Measurements from ENCODE around the gene CREBBP.

Gene CREBBP

DNA sequence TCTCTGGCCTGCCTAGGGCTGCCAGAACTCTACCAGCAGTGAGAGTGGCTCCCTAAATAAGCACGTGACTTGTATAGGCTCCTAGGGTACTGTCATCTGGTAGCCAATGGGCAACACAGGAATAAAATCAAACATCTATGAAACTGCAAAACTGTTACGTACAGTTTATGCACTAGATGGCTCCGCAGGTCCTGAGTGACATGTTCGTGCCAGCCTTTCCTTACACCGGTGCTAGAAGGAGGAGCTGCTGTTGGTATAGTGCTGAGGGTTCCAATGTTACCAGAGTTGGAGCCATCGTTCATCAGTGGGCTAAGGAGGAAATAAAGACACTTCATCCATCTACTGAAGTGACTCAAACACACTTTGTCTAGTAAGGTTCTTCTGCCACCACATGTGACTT is 99.9 kb downstream of the CREBBP start:
- no peak overlapping the region for H3K14ac ChIP-seq (ENCODE audit: low read length)
- no peak overlapping the region for H3K4me2 ChIP-seq (ENCODE audit: low read length)
- H3K36me3 ChIP-seq (ENCODE audit: control insufficient read depth in 1 of 2, insufficient read depth in 2 of 2, low read length in 2 of 2): peaks cover 30 to 46% of the 10 kb centered on the region in 2 experiments
- no peak overlapping the region for H3K27ac ChIP-seq (ENCODE audit: low read depth, low read length)
- no peak overlapping the region for H4K12ac ChIP-seq (ENCODE audit: low read depth, low read length)
- WGBS (ENCODE audit: extremely low coverage, insufficient coverage, insufficient read length): no CpG with 5 or more reads among the region's 6 CpGs
- H2BK5ac ChIP-seq (ENCODE audit: low read depth, low read length, poor library complexity): no peak overlapping the region
- H3K79me1 ChIP-seq (ENCODE audit: low read length): no peaks in the 10 kb centered on the region
- no peak overlapping the region for H4K8ac ChIP-seq (ENCODE audit: low read depth, low read length)
- H3K9me3 ChIP-seq (ENCODE audit: insufficient read depth, low read depth, low read length): no peaks in the 10 kb centered on the region
- H3K4me1 ChIP-seq (ENCODE audit: control insufficient read depth in 1 of 2, insufficient read depth in 2 of 2, low read length in 2 of 2): no peaks in the 10 kb centered on the region
- no peak overlapping the region for H2BK12ac ChIP-seq (ENCODE audit: low read length)
- H3K23ac ChIP-seq (ENCODE audit: low read length): no peak overlapping the region
- H2AK5ac ChIP-seq (ENCODE audit: low read length): no peak overlapping the region
- no peaks in the 10 kb centered on the region for H3K79me2 ChIP-seq (ENCODE audit: control insufficient read depth, insufficient read depth, low read length, poor library complexity)
- H3K18ac ChIP-seq (ENCODE audit: low read length): no peak overlapping the region
- H2AFZ ChIP-seq (ENCODE audit: insufficient read depth, low read length, poor library complexity): no peak overlapping the region
- H3K4ac ChIP-seq (ENCODE audit: low read depth, low read length): no peak overlapping the region
- no peak overlapping the region for H3K9ac ChIP-seq (ENCODE audit: low read length)
- DNase-seq: no peak
- H3K27me3 ChIP-seq (ENCODE audit: insufficient read depth, low read length): no peaks in the 10 kb centered on the region
- no peak overlapping the region for H4K91ac ChIP-seq (ENCODE audit: low read depth, low read length)
- H3K4me3 ChIP-seq (ENCODE audit: low read depth, low read length): no peak overlapping the region
- no peak overlapping the region for H2BK120ac ChIP-seq (ENCODE audit: insufficient read depth, low read length, poor library complexity)

DNA sequence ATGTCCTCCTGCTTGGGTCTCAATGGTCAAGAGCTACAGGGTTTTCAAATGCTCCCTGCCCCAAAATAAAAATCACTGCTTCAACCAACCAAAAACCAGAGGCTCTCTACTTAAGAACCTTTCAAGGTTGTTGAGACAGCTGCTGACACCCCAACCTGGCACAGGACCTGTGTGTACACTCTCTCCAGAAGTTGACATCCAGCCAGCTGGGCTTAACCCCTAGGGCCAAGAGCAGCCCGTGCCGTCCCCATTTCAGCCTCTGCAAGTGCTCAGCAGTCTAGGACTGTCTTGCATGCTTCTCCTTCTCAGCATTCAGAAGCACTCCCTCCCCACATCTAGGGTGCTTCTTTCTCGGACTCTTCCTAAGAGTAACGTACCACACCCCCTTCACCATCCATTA is 104.2 kb downstream of the CREBBP start:
- H3K4me3 ChIP-seq (ENCODE audit: low read depth, low read length): no peak overlapping the region
- H3K36me3 ChIP-seq (ENCODE audit: control insufficient read depth in 1 of 2, insufficient read depth in 2 of 2, low read length in 2 of 2): peaks cover 39 to 49% of the 10 kb centered on the region in 2 experiments
- no CpG with 5 or more reads among the region's 4 CpGs for WGBS (ENCODE audit: extremely low coverage, insufficient coverage, insufficient read length)
- H3K9ac ChIP-seq (ENCODE audit: low read length): no peak overlapping the region
- no peaks in the 10 kb centered on the region for H3K27me3 ChIP-seq (ENCODE audit: insufficient read depth, low read length)
- no peaks in the 10 kb centered on the region for H3K79me2 ChIP-seq (ENCODE audit: control insufficient read depth, insufficient read depth, low read length, poor library complexity)
- no peak overlapping the region for H3K27ac ChIP-seq (ENCODE audit: low read depth, low read length)
- H2BK5ac ChIP-seq (ENCODE audit: low read depth, low read length, poor library complexity): no peak overlapping the region
- no peak overlapping the region for H2AFZ ChIP-seq (ENCODE audit: insufficient read depth, low read length, poor library complexity)
- H4K91ac ChIP-seq (ENCODE audit: low read depth, low read length): no peak overlapping the region
- no peak overlapping the region for H2AK5ac ChIP-seq (ENCODE audit: low read length)
- no peak overlapping the region for H2BK12ac ChIP-seq (ENCODE audit: low read length)
- H3K23ac ChIP-seq (ENCODE audit: low read length): no peak overlapping the region
- DNase-seq: no peak
- no peak overlapping the region for H4K12ac ChIP-seq (ENCODE audit: low read depth, low read length)
- H3K79me1 ChIP-seq (ENCODE audit: low read length): no peaks in the 10 kb centered on the region
- no peak overlapping the region for H4K8ac ChIP-seq (ENCODE audit: low read depth, low read length)
- no peak overlapping the region for H3K18ac ChIP-seq (ENCODE audit: low read length)
- no peaks in the 10 kb centered on the region for H3K4me1 ChIP-seq (ENCODE audit: control insufficient read depth in 1 of 2, insufficient read depth in 2 of 2, low read length in 2 of 2)
- H2BK120ac ChIP-seq (ENCODE audit: insufficient read depth, low read length, poor library complexity): no peak overlapping the region
- H3K4ac ChIP-seq (ENCODE audit: low read depth, low read length): no peak overlapping the region
- no peak overlapping the region for H3K14ac ChIP-seq (ENCODE audit: low read length)
- H3K9me3 ChIP-seq (ENCODE audit: insufficient read depth, low read depth, low read length): no peaks in the 10 kb centered on the region
- no peak overlapping the region for H3K4me2 ChIP-seq (ENCODE audit: low read length)

DNA sequence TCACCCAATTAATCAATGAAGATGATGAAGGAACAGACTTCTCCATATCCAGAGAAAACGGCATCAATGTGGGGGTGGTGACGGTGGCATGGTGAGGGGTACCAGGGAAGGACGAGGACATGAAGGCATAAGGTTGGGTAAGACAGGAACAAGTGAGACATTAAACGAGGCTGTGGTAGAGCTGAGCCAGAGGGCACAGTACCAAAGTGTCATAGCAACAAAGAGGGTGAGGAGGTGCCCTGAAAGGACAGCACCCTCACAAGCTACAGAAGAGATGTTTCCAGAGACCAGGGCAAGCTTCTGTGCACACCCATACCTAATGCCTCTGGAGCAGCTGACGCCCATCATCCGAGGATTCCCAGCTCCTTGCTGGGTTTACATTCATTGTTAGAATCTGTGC is 105.7 kb downstream of the CREBBP start:
- no peak overlapping the region for H3K4me2 ChIP-seq (ENCODE audit: low read length)
- H3K4me1 ChIP-seq (ENCODE audit: control insufficient read depth in 1 of 2, insufficient read depth in 2 of 2, low read length in 2 of 2): no peaks in the 10 kb centered on the region
- H3K18ac ChIP-seq (ENCODE audit: low read length): no peak overlapping the region
- H3K4ac ChIP-seq (ENCODE audit: low read depth, low read length): no peak overlapping the region
- H2BK5ac ChIP-seq (ENCODE audit: low read depth, low read length, poor library complexity): no peak overlapping the region
- WGBS (ENCODE audit: extremely low coverage, insufficient coverage, insufficient read length): no CpG with 5 or more reads among the region's 6 CpGs
- H3K36me3 ChIP-seq (ENCODE audit: control insufficient read depth in 1 of 2, insufficient read depth in 2 of 2, low read length in 2 of 2): peaks cover 46 to 51% of the 10 kb centered on the region in 2 experiments
- no peak overlapping the region for H4K8ac ChIP-seq (ENCODE audit: low read depth, low read length)
- no peak overlapping the region for H3K9ac ChIP-seq (ENCODE audit: low read length)
- no peaks in the 10 kb centered on the region for H3K9me3 ChIP-seq (ENCODE audit: insufficient read depth, low read depth, low read length)
- no peak overlapping the region for H4K12ac ChIP-seq (ENCODE audit: low read depth, low read length)
- no peak overlapping the region for H3K27ac ChIP-seq (ENCODE audit: low read depth, low read length)
- H3K79me1 ChIP-seq (ENCODE audit: low read length): no peaks in the 10 kb centered on the region
- no peak overlapping the region for H3K23ac ChIP-seq (ENCODE audit: low read length)
- H2BK120ac ChIP-seq (ENCODE audit: insufficient read depth, low read length, poor library complexity): no peak overlapping the region
- H3K27me3 ChIP-seq (ENCODE audit: insufficient read depth, low read length): no peaks in the 10 kb centered on the region
- no peak overlapping the region for H2BK12ac ChIP-seq (ENCODE audit: low read length)
- H2AFZ ChIP-seq (ENCODE audit: insufficient read depth, low read length, poor library complexity): no peak overlapping the region
- no peak overlapping the region for H3K4me3 ChIP-seq (ENCODE audit: low read depth, low read length)
- H2AK5ac ChIP-seq (ENCODE audit: low read length): no peak overlapping the region
- H4K91ac ChIP-seq (ENCODE audit: low read depth, low read length): no peak overlapping the region
- H3K14ac ChIP-seq (ENCODE audit: low read length): no peak overlapping the region
- no peak for DNase-seq
- no peaks in the 10 kb centered on the region for H3K79me2 ChIP-seq (ENCODE audit: control insufficient read depth, insufficient read depth, low read length, poor library complexity)

DNA sequence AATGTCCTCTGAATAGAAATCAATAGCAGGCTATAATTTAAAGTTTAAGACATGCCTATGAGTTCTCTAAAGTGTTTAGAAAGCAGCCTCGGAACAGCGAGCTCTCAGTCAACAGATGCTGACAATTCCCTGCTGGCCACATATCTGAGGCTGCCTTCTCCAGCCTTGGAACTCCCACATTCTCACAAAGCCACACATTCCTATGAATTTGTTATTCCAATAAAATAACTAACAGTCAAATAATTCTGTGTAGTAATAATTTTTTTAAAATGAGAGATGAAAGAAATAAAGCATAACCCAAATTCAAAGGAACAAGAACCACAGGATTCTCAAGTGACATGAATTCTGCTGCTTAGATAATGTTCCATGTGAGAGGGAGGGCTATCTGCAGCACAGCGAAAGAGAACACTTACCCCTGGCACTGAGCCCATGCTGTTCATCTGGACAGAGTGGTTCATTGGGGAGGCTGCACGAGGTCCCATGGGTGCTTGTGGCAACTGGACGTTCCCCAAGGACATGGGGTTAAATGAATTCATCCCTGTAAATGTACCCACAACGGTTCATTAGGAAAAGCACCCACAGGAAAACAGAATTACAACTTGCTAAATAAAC is 106.3 kb downstream of the CREBBP start:
- no peak overlapping the region for H3K14ac ChIP-seq (ENCODE audit: low read length)
- H4K8ac ChIP-seq (ENCODE audit: low read depth, low read length): no peak overlapping the region
- no peak overlapping the region for H2BK120ac ChIP-seq (ENCODE audit: insufficient read depth, low read length, poor library complexity)
- no peaks in the 10 kb centered on the region for H3K79me1 ChIP-seq (ENCODE audit: low read length)
- no peak overlapping the region for H4K91ac ChIP-seq (ENCODE audit: low read depth, low read length)
- no peak overlapping the region for H3K27ac ChIP-seq (ENCODE audit: low read depth, low read length)
- no peak for DNase-seq
- no peak overlapping the region for H3K18ac ChIP-seq (ENCODE audit: low read length)
- no peaks in the 10 kb centered on the region for H3K4me1 ChIP-seq (ENCODE audit: control insufficient read depth in 1 of 2, insufficient read depth in 2 of 2, low read length in 2 of 2)
- H2AFZ ChIP-seq (ENCODE audit: insufficient read depth, low read length, poor library complexity): no peak overlapping the region
- no peak overlapping the region for H3K4ac ChIP-seq (ENCODE audit: low read depth, low read length)
- no CpG with 5 or more reads among the region's 6 CpGs for WGBS (ENCODE audit: extremely low coverage, insufficient coverage, insufficient read length)
- peaks cover 44 to 52% of the 10 kb centered on the region in 2 experiments for H3K36me3 ChIP-seq (ENCODE audit: control insufficient read depth in 1 of 2, insufficient read depth in 2 of 2, low read length in 2 of 2)
- H3K4me3 ChIP-seq (ENCODE audit: low read depth, low read length): no peak overlapping the region
- no peak overlapping the region for H3K9ac ChIP-seq (ENCODE audit: low read length)
- H3K4me2 ChIP-seq (ENCODE audit: low read length): no peak overlapping the region
- H3K23ac ChIP-seq (ENCODE audit: low read length): no peak overlapping the region
- no peak overlapping the region for H2BK5ac ChIP-seq (ENCODE audit: low read depth, low read length, poor library complexity)
- H2AK5ac ChIP-seq (ENCODE audit: low read length): no peak overlapping the region
- no peaks in the 10 kb centered on the region for H3K9me3 ChIP-seq (ENCODE audit: insufficient read depth, low read depth, low read length)
- no peak overlapping the region for H2BK12ac ChIP-seq (ENCODE audit: low read length)
- no peak overlapping the region for H4K12ac ChIP-seq (ENCODE audit: low read depth, low read length)
- H3K27me3 ChIP-seq (ENCODE audit: insufficient read depth, low read length): no peaks in the 10 kb centered on the region
- H3K79me2 ChIP-seq (ENCODE audit: control insufficient read depth, insufficient read depth, low read length, poor library complexity): no peaks in the 10 kb centered on the region
